Thoracic aorta (tissue), 2 donors: Measurements from ENCODE around the gene A2M. TPM values are rescaled to one million over a fixed set of nuclear protein-coding genes. Genes with fewer than 3 reads are reported as not detected.
"Not testable (repeated sequence)": the region's sequence is repeated elsewhere in the genome, so short reads cannot be mapped to it uniquely, and the experiment has no call there.

Experiments used
- ATAC-seq: fragments of 150-250 bp; one replicate; pipeline ENCODE4 v1.8.0; 2017; ENCODE audit warnings: low read depth; ENCODE audit not compliant: insufficient number of reproducible peaks, low FRiP score
- DNase-seq: peaks from one replicate; pipeline ENCODE4 v3.0.0-alpha.2; 2020; ENCODE audit warnings: low spot score
- H3K27ac ChIP-seq, 2 donors: fragments of 200-600 bp; sonication (generic); 1 replicate in 1 of 2; 2 replicates in 1 of 2; pipeline ENCODE4 v1.5.1; 2016; ENCODE audit warnings: mild to moderate bottlenecking in 2 of 2, moderate library complexity in 2 of 2
- H3K27me3 ChIP-seq: fragments of 200-600 bp; sonication (generic); replicated peaks from 2 replicates; pipeline ENCODE4 v1.6.0; 2016; ENCODE audit warnings: mild to moderate bottlenecking; ENCODE audit not compliant: insufficient read depth
- H3K36me3 ChIP-seq: fragments of 200-600 bp; sonication (generic); one replicate; pipeline ENCODE4 v1.5.1; 2016
- H3K4me1 ChIP-seq, 2 donors: fragments of 200-600 bp; sonication (generic); 1 replicate in 1 of 2; 2 replicates in 1 of 2; pipeline versions ENCODE4 v1.5.1 to v1.6.0; 2016; ENCODE audit warnings: low read depth in 2 of 2, mild to moderate bottlenecking in 1 of 2; ENCODE audit not compliant: control insufficient read depth in 1 of 2
- H3K4me3 ChIP-seq: fragments of 200-600 bp; sonication (generic); 2 replicates; pipeline ENCODE4 v1.5.1; 2016; ENCODE audit warnings: mild to moderate bottlenecking
- H3K9me3 ChIP-seq: fragments of 200-600 bp; sonication (generic); 2 replicates; pipeline ENCODE4 v1.5.1; 2016
- CTCF ChIP-seq: fragments of 200-600 bp; sonication (generic); IDR thresholded peaks from one replicate; pipeline ENCODE4 v1.5.1; 2019; ENCODE audit warnings: antibody characterized with exemption
- total RNA-seq, 2 donors: library from RNA; depleted of rRNA; stranded (reverse); fragments of >200 nt; gene quantifications; one replicate each; pipeline versions ENCODE4 v1.1.0 to v1.2.3, GENCODE V29; 2016

The A2M gene
- total RNA-seq, 2 donors from 2014 or later, result 1,073 to 1,118 TPM

GRCh38 chr12:9147461-9147860 lies 31.7 kb upstream of the A2M start:
- Histone ChIP-seq H3K27ac (no peak overlapping the region), H3K4me1 (no peaks in the 10 kb centered on the region), H3K36me3 (no peaks in the 10 kb centered on the region), H3K9me3 (no peaks in the 10 kb centered on the region), H3K4me3 (no peak overlapping the region), H3K27me3 (no peaks in the 10 kb centered on the region)
- no peak for ATAC-seq
- no peak for DNase-seq
- no peak for TF ChIP-seq CTCF

GRCh38 chr12:9144730-9145106 lies 29.0 kb upstream of the A2M start:
- no peak overlapping the region for H3K27ac ChIP-seq
- no peaks in the 10 kb centered on the region for H3K9me3 ChIP-seq
- no peaks in the 10 kb centered on the region for H3K4me1 ChIP-seq
- DNase-seq, result no peak
- no peaks in the 10 kb centered on the region for H3K27me3 ChIP-seq
- no peaks in the 10 kb centered on the region for H3K36me3 ChIP-seq
- no peak for TF ChIP-seq CTCF
- ATAC-seq, result no peak
- H3K4me3 ChIP-seq, result no peak overlapping the region

GRCh38 chr12:9143929-9144729 lies 28.4 kb upstream of the A2M start:
- no peak for ATAC-seq
- Histone ChIP-seq H3K36me3 (no peaks in the 10 kb centered on the region), H3K27me3 (no peaks in the 10 kb centered on the region), H3K9me3 (no peaks in the 10 kb centered on the region), H3K4me3 (no peak overlapping the region), H3K4me1 (no peaks in the 10 kb centered on the region), H3K27ac (no peak overlapping the region)
- DNase-seq, result no peak
- TF ChIP-seq CTCF, result no peak

- Histone ChIP-seq H3K4me1 (no peaks in the 10 kb centered on the region), H3K4me3 (no peak overlapping the region), H3K9me3 (no peaks in the 10 kb centered on the region), H3K36me3 (no peaks in the 10 kb centered on the region), H3K27me3 (no peaks in the 10 kb centered on the region), H3K27ac (no peak overlapping the region)
- DNase-seq, result no peak
- no peak for TF ChIP-seq CTCF
- ATAC-seq, result no peak
Measured at GRCh38 chr12:9143137-9143536, 27.4 kb upstream of the A2M start.

GRCh38 chr12:9139588-9140290 lies 24.0 kb upstream of the A2M start:
- ATAC-seq, DNase-seq, H3K27ac ChIP-seq, H3K36me3 ChIP-seq, H3K4me3 ChIP-seq, H3K27me3 ChIP-seq, H3K9me3 ChIP-seq, H3K4me1 ChIP-seq: not testable (repeated sequence)
